WTC11 (cell line): ENCODE measurements around the gene TERT. TPM values are rescaled to one million over a fixed set of nuclear protein-coding genes. Genes with fewer than 3 reads are reported as not detected.

ENCODE experiments used
- ATAC-seq: fragments of 200-7000 bp; cut with Tn5 transposase; 2 replicates; pipeline ENCODE4 v1.10.0; 2021; ENCODE audit warnings: mild to moderate bottlenecking, moderate library complexity
- CTCF ChIA-PET: fragments of 300-600 bp; sonication (Branson Sonifier 250); formaldehyde crosslinking; loops from one replicate; lab custom pipeline; 2021; ENCODE audit warnings: antibody characterized with exemption; lab: Charles Lee
- POLR2A ChIA-PET: fragments of 350-600 bp; sonication (Branson Sonifier 250); formaldehyde crosslinking; loops from one replicate; lab custom pipeline; 2021; ENCODE audit warnings: antibody characterized with exemption; lab: Charles Lee
- DNase-seq: peaks from one replicate; pipeline ENCODE4 v3.0.0; 2021; ENCODE audit warnings: low spot score
- H3K27ac Mint-ChIP-seq: 2 replicates; pipeline ENCODE4 v1.8.0; 2021; ENCODE audit warnings: mixed read lengths
- H3K27me3 Mint-ChIP-seq: 2 replicates; pipeline ENCODE4 v1.8.0; 2021; ENCODE audit warnings: low read depth, mild to moderate bottlenecking, moderate library complexity, mixed read lengths
- H3K36me3 Mint-ChIP-seq: 2 replicates; pipeline ENCODE4 v1.8.0; 2021; ENCODE audit warnings: mixed read lengths
- H3K4me1 Mint-ChIP-seq: 2 replicates; pipeline ENCODE4 v1.8.0; 2022; ENCODE audit warnings: mixed read lengths
- H3K4me3 Mint-ChIP-seq: 2 replicates; pipeline ENCODE4 v1.8.0; 2021; ENCODE audit warnings: mild to moderate bottlenecking, moderate library complexity, mixed read lengths
- H3K9me3 Mint-ChIP-seq: 2 replicates; pipeline ENCODE4 v1.8.0; 2021; ENCODE audit warnings: mixed read lengths
- ATF6 ChIP-seq: sonication (generic); formaldehyde crosslinking; IDR thresholded peaks from 2 replicates; pipeline ENCODE4 v1.8.1; 2023; ENCODE audit warnings: mild to moderate bottlenecking, missing genetic modification reagents
- HMGA2 ChIP-seq: fragments of 250-450 bp; sonication (Bioruptor Pico); IDR thresholded peaks from 2 replicates; pipeline ENCODE4 v1.4.0; 2021; ENCODE audit warnings: mild to moderate bottlenecking, moderate library complexity
- IRF1 ChIP-seq: sonication (generic); formaldehyde crosslinking; IDR thresholded peaks from 2 replicates; pipeline ENCODE4 v1.8.0; 2023; ENCODE audit warnings: missing genetic modification reagents
- JUN ChIP-seq: sonication (generic); formaldehyde crosslinking; IDR thresholded peaks from 2 replicates; pipeline ENCODE4 v1.8.0; 2023; ENCODE audit warnings: mild to moderate bottlenecking, missing genetic modification reagents
- PRDM15 ChIP-seq: sonication (generic); formaldehyde crosslinking; IDR thresholded peaks from 2 replicates; pipeline ENCODE4 v1.8.0; 2022; ENCODE audit warnings: missing genetic modification reagents
- SOX15 ChIP-seq: fragments of 250-450 bp; sonication (Bioruptor Pico); IDR thresholded peaks from 2 replicates; pipeline ENCODE4 v1.9.0; 2021; ENCODE audit warnings: mild to moderate bottlenecking
- TCF7 ChIP-seq: sonication (generic); formaldehyde crosslinking; IDR thresholded peaks from 2 replicates; pipeline ENCODE4 v1.8.0; 2022; ENCODE audit warnings: mild to moderate bottlenecking, low read depth, missing genetic modification reagents, moderate library complexity
- ZBTB21 ChIP-seq: sonication (generic); formaldehyde crosslinking; IDR thresholded peaks from 2 replicates; pipeline ENCODE4 v1.8.1; 2023; ENCODE audit warnings: mild to moderate bottlenecking, missing genetic modification reagents, borderline replicate concordance
- ZNF121 ChIP-seq: sonication (generic); formaldehyde crosslinking; IDR thresholded peaks from 2 replicates; pipeline ENCODE4 v1.8.0; 2023; ENCODE audit warnings: missing genetic modification reagents
- ZNF138 ChIP-seq: sonication (generic); formaldehyde crosslinking; conservative IDR thresholded peaks from 2 replicates; pipeline ENCODE4 v1.8.1; 2022; ENCODE audit warnings: mild to moderate bottlenecking, moderate library complexity, missing genetic modification reagents
- total RNA-seq: library from RNA; stranded (reverse); gene quantifications from 3 replicates; pipeline ENCODE4 v1.2.3, GENCODE V29; 2021

Gene TERT
- total RNA-seq, 1 experiment from 2014 or later = 42.9 TPM

- H3K4me3 Mint-ChIP-seq = no peak overlapping the region
- TF ChIP-seq HMGA2 (CRISPR knock-in tag) = no peak
- no peak for TF ChIP-seq IRF1
- TF ChIP-seq ATF6 (CRISPR knock-in tag) = no peak
- TF ChIP-seq ZBTB21 (CRISPR knock-in tag) = no peak
- TF ChIP-seq, all 79 proteins: peak for 0
- POLR2A ChIA-PET = no interaction called here
- no peaks in the 10 kb centered on the region for H3K36me3 Mint-ChIP-seq
- H3K4me1 Mint-ChIP-seq = peaks cover 7% of the 10 kb centered on the region; the same call in 1 of the 2 replicates
- no peak overlapping the region for H3K27ac Mint-ChIP-seq
- H3K9me3 Mint-ChIP-seq = no peaks in the 10 kb centered on the region
- CTCF ChIA-PET = interaction anchor here (1.3 to 1.4 kb wide), 3 partner anchors 26 to 199 kb away, joined by 3 to 4 read pairs (median 3); no protein-coding TSS in a partner anchor
- DNase-seq (no peak), ATAC-seq (no peak)
- H3K27me3 Mint-ChIP-seq = no peaks in the 10 kb centered on the region; the same call in 1 of the 2 replicates
Observed at GRCh38 chr5:1209489-1209852, 85.4 kb downstream of the TERT start.

GRCh38 chr5:1208743-1209488 lies 86.0 kb downstream of the TERT start:
- no peaks in the 10 kb centered on the region for H3K9me3 Mint-ChIP-seq
- POLR2A ChIA-PET = no interaction called here
- H3K4me1 Mint-ChIP-seq = peaks cover 7% of the 10 kb centered on the region; the same call in 1 of the 2 replicates
- H3K4me3 Mint-ChIP-seq = no peak overlapping the region
- no peak for TF ChIP-seq TCF7 (CRISPR knock-in tag)
- TF ChIP-seq PRDM15 = no peak
- no peak for TF ChIP-seq IRF1
- TF ChIP-seq SOX15 (CRISPR knock-in tag) = no peak
- no peak for TF ChIP-seq ZNF121 (CRISPR knock-in tag)
- TF ChIP-seq, all 79 proteins: peak for 0
- no peak overlapping the region for H3K27ac Mint-ChIP-seq
- no peaks in the 10 kb centered on the region; the same call in 1 of the 2 replicates for H3K27me3 Mint-ChIP-seq
- CTCF ChIA-PET = interaction anchor here (1.0 to 1.4 kb wide), 4 partner anchors 26 to 200 kb away, joined by 3 to 4 read pairs (median 3); no protein-coding TSS in a partner anchor
- H3K36me3 Mint-ChIP-seq = no peaks in the 10 kb centered on the region
- peak; percentile 18 for DNase-seq
- ATAC-seq = no peak

- no peak for TF ChIP-seq ZNF138 (CRISPR knock-in tag)
- no peak for TF ChIP-seq JUN (CRISPR knock-in tag)
- no peak for DNase-seq
- Mint-ChIP-seq H3K27ac (no peak overlapping the region), H3K36me3 (no peaks in the 10 kb centered on the region), H3K4me1 (peaks cover 7% of the 10 kb centered on the region; the same call in 1 of the 2 replicates), H3K9me3 (no peaks in the 10 kb centered on the region), H3K4me3 (no peak overlapping the region), H3K27me3 (no peaks in the 10 kb centered on the region; the same call in 1 of the 2 replicates)
- CTCF ChIA-PET = interaction anchor here (1.0 to 1.4 kb wide), 4 partner anchors 27 to 200 kb away, joined by 3 to 4 read pairs (median 3); no protein-coding TSS in a partner anchor
- ATAC-seq = no peak
- POLR2A ChIA-PET = no interaction called here
Observed at GRCh38 chr5:1208221-1208742, 86.6 kb downstream of the TERT start.
